NB4 (cell line): ENCODE data around the gene FAHD2B.

Experiments used
- CTCF ChIP-seq: IDR thresholded peaks from one replicate; pipeline ENCODE4 v1.5.1; 2012; ENCODE audit warnings: low read depth, low read length
- MAX ChIP-seq: IDR thresholded peaks from 2 replicates; pipeline ENCODE4 v1.6.1; 2011; ENCODE audit warnings: low read depth, low read length
- POLR2A ChIP-seq: IDR thresholded peaks from 2 replicates; pipeline ENCODE4 v1.6.1; 2011; ENCODE audit warnings: mild to moderate bottlenecking; ENCODE audit not compliant: insufficient read length; ENCODE audit errors: extremely low read depth

- TF ChIP-seq CTCF, result no peak
- TF ChIP-seq MAX, result no peak
- TF ChIP-seq POLR2A, result no peak
These were observed 27.2 kb downstream of the FAHD2B start for GRCh38 chr2:97067279-97068004.
